ENCODE data around the gene ALDH3A1.

Gene ALDH3A1

DNA sequence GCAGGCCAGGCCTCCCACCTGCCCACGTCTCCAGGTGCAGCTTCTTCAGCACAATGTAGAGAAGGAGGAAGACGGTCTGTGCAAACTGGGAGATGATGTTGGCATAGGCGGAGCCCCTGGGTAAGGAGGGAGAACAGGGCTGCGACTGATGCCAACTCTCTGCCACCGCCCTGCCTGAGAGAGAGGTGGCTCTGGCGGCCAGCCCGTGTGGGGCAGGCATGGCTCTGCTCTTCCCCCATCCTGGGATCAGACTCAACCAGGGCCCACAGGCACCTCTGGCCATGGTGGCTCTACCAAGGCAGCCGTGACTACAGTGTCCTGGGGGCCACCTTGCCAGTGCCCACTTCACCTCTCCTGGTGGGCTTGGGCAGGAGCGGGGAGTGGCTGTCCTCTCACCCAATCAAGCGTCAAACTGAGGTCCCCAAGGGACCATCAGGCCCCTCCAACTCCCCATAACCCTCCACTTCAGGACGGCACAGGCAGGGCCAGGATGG lies 40.3 kb downstream of the ALDH3A1 start:
- H3K4me3 ChIP-seq (replicated peaks; ENCODE audit: low read depth, low read length) = no peak overlapping the region
- TF ChIP-seq, protein P1, sequence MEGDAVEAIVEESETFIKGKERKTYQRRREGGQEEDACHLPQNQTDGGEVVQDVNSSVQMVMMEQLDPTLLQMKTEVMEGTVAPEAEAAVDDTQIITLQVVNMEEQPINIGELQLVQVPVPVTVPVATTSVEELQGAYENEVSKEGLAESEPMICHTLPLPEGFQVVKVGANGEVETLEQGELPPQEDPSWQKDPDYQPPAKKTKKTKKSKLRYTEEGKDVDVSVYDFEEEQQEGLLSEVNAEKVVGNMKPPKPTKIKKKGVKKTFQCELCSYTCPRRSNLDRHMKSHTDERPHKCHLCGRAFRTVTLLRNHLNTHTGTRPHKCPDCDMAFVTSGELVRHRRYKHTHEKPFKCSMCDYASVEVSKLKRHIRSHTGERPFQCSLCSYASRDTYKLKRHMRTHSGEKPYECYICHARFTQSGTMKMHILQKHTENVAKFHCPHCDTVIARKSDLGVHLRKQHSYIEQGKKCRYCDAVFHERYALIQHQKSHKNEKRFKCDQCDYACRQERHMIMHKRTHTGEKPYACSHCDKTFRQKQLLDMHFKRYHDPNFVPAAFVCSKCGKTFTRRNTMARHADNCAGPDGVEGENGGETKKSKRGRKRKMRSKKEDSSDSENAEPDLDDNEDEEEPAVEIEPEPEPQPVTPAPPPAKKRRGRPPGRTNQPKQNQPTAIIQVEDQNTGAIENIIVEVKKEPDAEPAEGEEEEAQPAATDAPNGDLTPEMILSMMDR (IDR thresholded peaks at IDR 0.05; ENCODE audit: low read depth, low read length, missing control alignments) = no peak

GRCh38 chr17:19706791-19707727 lies 41.0 kb downstream of the ALDH3A1 start:
- no peak for DNase-seq (ENCODE audit: extremely low read depth, low read depth)
- no peak overlapping the region for H3K4me3 ChIP-seq (replicated peaks; ENCODE audit: low read depth, low read length)
- TF ChIP-seq, protein P1 (IDR thresholded peaks at IDR 0.05; ENCODE audit: low read depth, low read length, missing control alignments) = no peak

More for the DNA sequence above, 40.3 kb downstream of the ALDH3A1 start:
- DNase-seq (ENCODE audit: extremely low read depth, low read depth) = no peak

- TF ChIP-seq, protein P1 (IDR thresholded peaks at IDR 0.05; ENCODE audit: low read depth, low read length, missing control alignments) = no peak
- DNase-seq (ENCODE audit: extremely low read depth, low read depth) = no peak
- no peak overlapping the region for H3K4me3 ChIP-seq (replicated peaks; ENCODE audit: low read depth, low read length)
Measured at GRCh38 chr17:19705771-19706770, 42.0 kb downstream of the ALDH3A1 start.

GRCh38 chr17:19705201-19705600 lies 42.9 kb downstream of the ALDH3A1 start:
- TF ChIP-seq, protein P1 (IDR thresholded peaks at IDR 0.05; ENCODE audit: low read depth, low read length, missing control alignments) = no peak
- no peak overlapping the region for H3K4me3 ChIP-seq (replicated peaks; ENCODE audit: low read depth, low read length)
- no peak for DNase-seq (ENCODE audit: extremely low read depth, low read depth)

GRCh38 chr17:19703828-19704613 lies 44.1 kb downstream of the ALDH3A1 start:
- DNase-seq (ENCODE audit: extremely low read depth, low read depth) = no peak
- no peak overlapping the region for H3K4me3 ChIP-seq (replicated peaks; ENCODE audit: low read depth, low read length)
- TF ChIP-seq, protein P1 (IDR thresholded peaks at IDR 0.05; ENCODE audit: low read depth, low read length, missing control alignments) = no peak

Measured in HFF-Myc (cell line).